ENCODE measurements around the gene KDM1A.

GRCh38 chr1:23116216-23116836, 97.1 kb downstream of the KDM1A start:
- no peak for TF ChIP-seq CTCF (IDR thresholded peaks at IDR 0.05 in 8 of 11, conservative IDR thresholded peaks at IDR 0.05 in 3 of 11)
- TF ChIP-seq POLR2AphosphoS5 (IDR thresholded peaks at IDR 0.05): no peak
